H1 (cell line): ENCODE measurements around the gene BSND. TPM values are rescaled to one million over a fixed set of nuclear protein-coding genes. Genes with fewer than 3 reads are reported as not detected.

Experiments used
- CTCF ChIA-PET: fragments of 300-600 bp; sonication (Branson Sonifier 250); formaldehyde crosslinking; loops from one replicate; lab custom pipeline; 2021; ENCODE audit not compliant: partially characterized antibody; lab: Charles Lee
- POLR2A ChIA-PET: fragments of 300-600 bp; sonication (Branson Sonifier 250); formaldehyde crosslinking; loops from one replicate; lab custom pipeline; 2021; ENCODE audit warnings: inconsistent platforms; ENCODE audit not compliant: partially characterized antibody; lab: Charles Lee
- DNase-seq, 2 experiments: peaks; one replicate each; pipeline versions ENCODE4 v3.0.0 to v3.0.0-alpha.2; 2010 to 2022; ENCODE audit warnings: low spot score in 2 of 2, low read depth in 1 of 2, mixed read lengths in 1 of 2
- FAIRE-seq: peaks from 2 replicates; lab custom pipeline; 2011; peaks lifted over from hg19 to GRCh38; lab: Jason Lieb, UNC
- H2AFZ ChIP-seq: 2 replicates; pipeline ENCODE4 v1.8.1; 2012; ENCODE audit warnings: low read length, inconsistent platforms
- H2AK5ac ChIP-seq: 2 replicates; pipeline ENCODE4 v1.6.1; 2013; ENCODE audit warnings: low read depth, low read length
- H2BK120ac ChIP-seq: replicated peaks from 2 replicates; pipeline ENCODE3; 2013; ENCODE audit warnings: low read depth, low read length, inconsistent platforms
- H2BK12ac ChIP-seq: 2 replicates; pipeline ENCODE4 v1.6.1; 2013; ENCODE audit warnings: low read depth, low read length
- H2BK15ac ChIP-seq: 2 replicates; pipeline ENCODE4 v1.6.1; 2013; ENCODE audit warnings: low read length
- H2BK20ac ChIP-seq: 2 replicates; pipeline ENCODE4 v1.6.1; 2013; ENCODE audit warnings: low read length
- H2BK5ac ChIP-seq: 2 replicates; pipeline ENCODE4 v1.6.1; 2013; ENCODE audit warnings: low read depth, low read length
- H3K14ac ChIP-seq: 2 replicates; pipeline ENCODE4 v1.6.1; 2013; ENCODE audit warnings: inconsistent platforms; ENCODE audit not compliant: insufficient read length
- H3K18ac ChIP-seq: 2 replicates; pipeline ENCODE4 v1.6.1; 2013; ENCODE audit warnings: low read length; ENCODE audit errors: extremely low read depth
- H3K23ac ChIP-seq: 2 replicates; pipeline ENCODE4 v1.6.1; 2013; ENCODE audit warnings: inconsistent platforms; ENCODE audit not compliant: insufficient read length
- H3K23me2 ChIP-seq: 2 replicates; pipeline ENCODE4 v1.6.1; 2013; ENCODE audit warnings: low read depth, low read length
- H3K27ac ChIP-seq: 2 replicates; pipeline ENCODE4 v1.6.1; 2011; ENCODE audit warnings: low read depth, low read length, inconsistent platforms
- H3K27me3 ChIP-seq, 4 experiments: replicated peaks in 1 of 4; 1 replicate in 1 of 4; 2 replicates in 3 of 4; pipeline versions ENCODE4 v1.6.1 to v1.8.1; 2011 to 2013; ENCODE audit warnings: low read length in 3 of 4, mild to moderate bottlenecking in 3 of 4, inconsistent platforms in 2 of 4, mixed read lengths in 2 of 4, moderate library complexity in 1 of 4; ENCODE audit not compliant: control insufficient read depth in 3 of 4, insufficient read depth in 3 of 4; ENCODE audit errors: extremely low read depth in 1 of 4
- H3K36me3 ChIP-seq, 4 experiments: 2 replicates each; pipeline versions ENCODE4 v1.6.1 to v1.8.1; 2011 to 2013; ENCODE audit warnings: mild to moderate bottlenecking in 4 of 4, low read length in 3 of 4, moderate library complexity in 2 of 4, control low read depth in 1 of 4, inconsistent platforms in 1 of 4; ENCODE audit not compliant: insufficient read depth in 4 of 4, control insufficient read depth in 2 of 4
- H3K4ac ChIP-seq: replicated peaks from 2 replicates; pipeline ENCODE3; 2013; ENCODE audit warnings: low read length, low read depth, mixed read lengths, inconsistent platforms; ENCODE audit not compliant: insufficient read length
- H3K4me1 ChIP-seq, 4 experiments: replicated peaks in 1 of 4; 1 replicate in 1 of 4; 2 replicates in 3 of 4; pipeline versions ENCODE4 v1.6.1 to v1.8.1; 2011 to 2013; ENCODE audit warnings: low read length in 3 of 4, inconsistent platforms in 2 of 4, mixed read lengths in 1 of 4; ENCODE audit not compliant: insufficient read depth in 4 of 4, control insufficient read depth in 3 of 4
- H3K4me2 ChIP-seq, 2 experiments: 2 replicates each; pipeline versions ENCODE4 v1.6.1 to v1.8.1; 2011 to 2013; ENCODE audit warnings: low read depth in 2 of 2, low read length in 2 of 2, control low read depth in 1 of 2, inconsistent platforms in 1 of 2, mild to moderate bottlenecking in 1 of 2; ENCODE audit not compliant: insufficient read depth in 1 of 2
- H3K4me3 ChIP-seq, 4 experiments: fragments of 200-600, 300-600 bp in 1 of 4; sonication (generic), shearing (Covaris generic), sonication (Bioruptor Twin) in 1 of 4; 2 replicates each; pipeline versions ENCODE4 v1.5.1 to v1.8.1; 2011 to 2016; ENCODE audit warnings: low read length in 4 of 4, low read depth in 3 of 4, control low read depth in 2 of 4, inconsistent platforms in 2 of 4, mild to moderate bottlenecking in 2 of 4, mixed read lengths in 1 of 4, moderate library complexity in 1 of 4; ENCODE audit not compliant: insufficient read depth in 2 of 4; ENCODE audit errors: extremely low read depth in 1 of 4
- H3K56ac ChIP-seq: replicated peaks from 2 replicates; pipeline ENCODE3; 2013; ENCODE audit warnings: low read depth, mild to moderate bottlenecking, mixed read lengths, low read length, inconsistent platforms; ENCODE audit not compliant: insufficient read length
- H3K79me1 ChIP-seq: 2 replicates; pipeline ENCODE4 v1.6.1; 2013; ENCODE audit warnings: low read depth, low read length, control low read depth
- H3K79me2 ChIP-seq, 2 experiments: 2 replicates each; pipeline versions ENCODE4 v1.6.1 to v1.8.1; 2012 to 2013; ENCODE audit warnings: low read length in 2 of 2, mild to moderate bottlenecking in 2 of 2, inconsistent platforms in 1 of 2; ENCODE audit not compliant: insufficient read depth in 2 of 2, control insufficient read depth in 1 of 2
- H3K9ac ChIP-seq, 4 experiments: replicated peaks in 1 of 4; 1 replicate in 1 of 4; 2 replicates in 3 of 4; pipeline versions ENCODE4 v1.6.1 to v1.8.1; 2011 to 2013; ENCODE audit warnings: low read depth in 3 of 4, low read length in 3 of 4, control low read depth in 2 of 4, mild to moderate bottlenecking in 2 of 4, moderate library complexity in 2 of 4, inconsistent platforms in 1 of 4; ENCODE audit errors: extremely low read depth in 1 of 4
- H3K9me3 ChIP-seq, 2 experiments: 2 replicates each; pipeline versions ENCODE4 v1.6.1 to v1.8.1; 2012 to 2013; ENCODE audit warnings: mild to moderate bottlenecking in 2 of 2, moderate library complexity in 2 of 2, control low read depth in 1 of 2, inconsistent platforms in 1 of 2, low read depth in 1 of 2, low read length in 1 of 2, mixed read lengths in 1 of 2; ENCODE audit not compliant: insufficient read depth in 2 of 2
- H4K20me1 ChIP-seq, 2 experiments: replicated peaks in 1 of 2; 2 replicates each; pipeline versions ENCODE3 to v1.8.1; 2011 to 2013; ENCODE audit warnings: inconsistent platforms in 2 of 2, low read length in 2 of 2, mild to moderate bottlenecking in 1 of 2; ENCODE audit not compliant: insufficient read depth in 2 of 2, control insufficient read depth in 1 of 2
- H4K5ac ChIP-seq: 2 replicates; pipeline ENCODE4 v1.6.1; 2013; ENCODE audit warnings: low read length, low read depth, mixed read lengths, inconsistent platforms; ENCODE audit not compliant: insufficient read length
- H4K8ac ChIP-seq: 2 replicates; pipeline ENCODE4 v1.8.0; 2013; ENCODE audit warnings: mild to moderate bottlenecking, moderate library complexity, low read length, inconsistent platforms; ENCODE audit not compliant: insufficient read depth; ENCODE audit errors: extremely low read depth
- H4K91ac ChIP-seq: replicated peaks from 2 replicates; pipeline ENCODE3; 2013; ENCODE audit warnings: low read length, mixed read lengths, inconsistent platforms; ENCODE audit not compliant: insufficient read length
- BCL11A ChIP-seq, 2 experiments: IDR thresholded peaks; one replicate each; pipeline ENCODE4 v1.6.1; 2011; ENCODE audit warnings: low read depth in 2 of 2, low read length in 2 of 2, mild to moderate bottlenecking in 2 of 2
- BRCA1 ChIP-seq: IDR thresholded peaks from 2 replicates; pipeline ENCODE4 v1.6.1; 2012; ENCODE audit warnings: low read depth, low read length, improper control_type of control experiment
- E2F6 ChIP-seq: IDR thresholded peaks from 2 replicates; pipeline ENCODE4 v1.6.1; 2012; ENCODE audit warnings: inconsistent platforms
- EP300 ChIP-seq, 2 experiments: IDR thresholded peaks; 1 replicate in 1 of 2; 2 replicates in 1 of 2; pipeline ENCODE4 v1.6.1; 2011 to 2012; ENCODE audit warnings: low read depth in 2 of 2, low read length in 2 of 2, mild to moderate bottlenecking in 2 of 2, borderline replicate concordance in 1 of 2, inconsistent platforms in 1 of 2, moderate library complexity in 1 of 2
- HDAC2 ChIP-seq, 2 experiments: fragments of 300-600 bp in 1 of 2; sonication (generic) in 1 of 2; IDR thresholded peaks; 2 replicates each; pipeline ENCODE4 v1.6.1; 2011 to 2012; ENCODE audit warnings: low read depth in 2 of 2, low read length in 2 of 2, mild to moderate bottlenecking in 2 of 2, moderate library complexity in 2 of 2, borderline replicate concordance in 1 of 2, inconsistent platforms in 1 of 2
- NRF1 ChIP-seq: IDR thresholded peaks from 2 replicates; pipeline ENCODE4 v1.6.1; 2011; ENCODE audit warnings: mild to moderate bottlenecking, low read depth, low read length, improper control_type of control experiment
- PHF8 ChIP-seq: fragments of 200-600 bp; sonication (generic); conservative IDR thresholded peaks from 2 replicates; pipeline ENCODE4 v1.7.1; 2012; ENCODE audit warnings: low read depth, mild to moderate bottlenecking, inconsistent platforms, low read length, moderate library complexity
- SAP30 ChIP-seq: fragments of 300-600 bp; sonication (generic); IDR thresholded peaks from 2 replicates; pipeline ENCODE4 v1.7.1; 2012; ENCODE audit warnings: low read length, moderate library complexity, mild to moderate bottlenecking, inconsistent platforms; ENCODE audit not compliant: insufficient read depth, insufficient replicate concordance
- SP4 ChIP-seq: IDR thresholded peaks from 2 replicates; pipeline ENCODE4 v1.6.1; 2012; ENCODE audit warnings: low read length, inconsistent platforms
- TCF12 ChIP-seq: IDR thresholded peaks from 2 replicates; pipeline ENCODE4 v1.6.1; 2011; ENCODE audit warnings: low read depth, mild to moderate bottlenecking, low read length
- YY1 ChIP-seq: IDR thresholded peaks from 2 replicates; pipeline ENCODE4 v1.6.1; 2011; ENCODE audit warnings: low read depth, mild to moderate bottlenecking, low read length
- WGBS, 2 experiments: shearing (Covaris generic) in 1 of 2; methylation state at CpG; one replicate each; pipeline versions ENCODE4 v1.1.6 to v1.1.7; 2013 to 2015; ENCODE audit warnings: low lambda C conversion rate in 2 of 2, mixed read lengths in 2 of 2, inconsistent platforms in 1 of 2, low coverage in 1 of 2, missing lambda C conversion rate in 1 of 2; ENCODE audit not compliant: insufficient replicate concordance in 2 of 2, insufficient coverage in 1 of 2, insufficient read length in 1 of 2; ENCODE audit errors: extremely low coverage in 1 of 2, missing lambda C conversion rate in 1 of 2; 5-methylcytosine and 5-hydroxymethylcytosine counted together
- polyA plus RNA-seq, 7 experiments: library from polyadenylated mRNA; depleted of rRNA in 3 of 7; stranded (reverse) in 5 of 7; unstranded in 2 of 7; fragments of >200 nt in 5 of 7; fragments of 200-250 nt in 2 of 7; gene quantifications; 1 replicate in 5 of 7; 2 replicates in 1 of 7; 4 replicates in 1 of 7; pipeline versions ENCODE4 v1.2.1 to v1.2.3, GENCODE V29; 2011 to 2013; ENCODE audit warnings: missing spikeins in 2 of 7, mixed read lengths in 2 of 7
- total RNA-seq: library from RNA; stranded (reverse); fragmentation: NEBNext Ultra II Directional; extraction: Animal tissue kit (Norgen Biotek cat#: 25700); gene quantifications from 2 replicates; pipeline ENCODE4 v1.2.1, GENCODE V29; 2021

Gene BSND
- total and polyA plus RNA-seq, 2 of the 8 experiments (the other 6 are each of a cell fraction or from before 2014, with no cell fraction given) = 0.43 to 0.68 TPM

- H3K79me1 ChIP-seq = peaks cover 4% of the 10 kb centered on the region; the same call in 1 of the 2 replicates
- no peak overlapping the region for H3K56ac ChIP-seq
- CTCF ChIA-PET = interaction anchor here (1.3 kb wide), 1 partner anchor 35 kb away, joined by 3 read pairs; no protein-coding TSS in a partner anchor
- no peaks in the 10 kb centered on the region for H3K27me3 ChIP-seq
- H3K9me3 ChIP-seq = no peaks in the 10 kb centered on the region
- DNase-seq (no peak), FAIRE-seq (no peak)
- H3K4me1 ChIP-seq = no peaks in the 10 kb centered on the region
- H3K9ac ChIP-seq = no peak overlapping the region
- no peak overlapping the region for H3K4ac ChIP-seq
- no peak overlapping the region for H4K8ac ChIP-seq
- H2AFZ ChIP-seq = no peak overlapping the region
- H2BK120ac ChIP-seq = no peak overlapping the region
- no peak overlapping the region for H3K27ac ChIP-seq
- no peak overlapping the region for H4K91ac ChIP-seq
- H4K20me1 ChIP-seq = peaks cover 0 to 17% of the 10 kb centered on the region in 2 experiments
- no peak overlapping the region for H2AK5ac ChIP-seq
- H3K4me2 ChIP-seq = no peak overlapping the region
- H3K18ac ChIP-seq = no peak overlapping the region
- H2BK20ac ChIP-seq = no peak overlapping the region
- no peaks in the 10 kb centered on the region for H3K23me2 ChIP-seq
- no peak overlapping the region for H3K23ac ChIP-seq
- no peak overlapping the region for H2BK12ac ChIP-seq
- no peaks in the 10 kb centered on the region for H3K79me2 ChIP-seq
- POLR2A ChIA-PET = no interaction called here
- no peak overlapping the region for H3K14ac ChIP-seq
- no peak overlapping the region for H4K5ac ChIP-seq
- H2BK5ac ChIP-seq = no peak overlapping the region
- H2BK15ac ChIP-seq = no peak overlapping the region
- H3K36me3 ChIP-seq = peaks cover 0 to 16% (median 5%) of the 10 kb centered on the region in 4 experiments; a peak in 5 of 8 replicates
- H3K4me3 ChIP-seq = no peak overlapping the region
- 92% methylated on average over 14 of the region's 15 CpGs; no CpG with 5 or more reads in 1 of the 2 experiments for WGBS, 2 experiments
- no peak for TF ChIP-seq HDAC2 (IDR thresholded peaks at IDR 0.05; ENCODE audit: borderline replicate concordance in 1 of 2, low read depth in 2 of 2, low read length in 2 of 2)
- no peak for TF ChIP-seq SP4
- no peak for TF ChIP-seq EP300 (IDR thresholded peaks at IDR 0.05; ENCODE audit: borderline replicate concordance in 1 of 2, low read depth in 2 of 2, low read length in 2 of 2)
- TF ChIP-seq YY1 = no peak
- no peak for TF ChIP-seq NRF1
- TF ChIP-seq SAP30 = no peak
- no peak for TF ChIP-seq PHF8
- no peak for TF ChIP-seq TCF12
- TF ChIP-seq E2F6 = no peak
- TF ChIP-seq BRCA1 = no peak
- TF ChIP-seq BCL11A (IDR thresholded peaks at IDR 0.05; ENCODE audit: low read depth in 2 of 2, low read length in 2 of 2) = no peak
Measured at GRCh38 chr1:55057270-55057955, 58.7 kb downstream of the BSND start.
